GM10266 (cell line): Measurements from ENCODE around the gene CNTN6.

Experiments used
- DNase-seq: peaks from one replicate; pipeline ENCODE4 v3.0.0; 2012; ENCODE audit errors: extremely low spot score
- TF ChIP-seq, protein P1 (sequence below): IDR thresholded peaks from 2 replicates; pipeline ENCODE4 v1.5.1; 2012; ENCODE audit warnings: mild to moderate bottlenecking, low read depth; ENCODE audit not compliant: control insufficient read depth, insufficient read depth; ENCODE audit errors: missing control alignments

CNTN6 gene

GRCh38 chr3:1442271-1442670 lies 349.4 kb downstream of the CNTN6 start:
- TF ChIP-seq, protein P1, sequence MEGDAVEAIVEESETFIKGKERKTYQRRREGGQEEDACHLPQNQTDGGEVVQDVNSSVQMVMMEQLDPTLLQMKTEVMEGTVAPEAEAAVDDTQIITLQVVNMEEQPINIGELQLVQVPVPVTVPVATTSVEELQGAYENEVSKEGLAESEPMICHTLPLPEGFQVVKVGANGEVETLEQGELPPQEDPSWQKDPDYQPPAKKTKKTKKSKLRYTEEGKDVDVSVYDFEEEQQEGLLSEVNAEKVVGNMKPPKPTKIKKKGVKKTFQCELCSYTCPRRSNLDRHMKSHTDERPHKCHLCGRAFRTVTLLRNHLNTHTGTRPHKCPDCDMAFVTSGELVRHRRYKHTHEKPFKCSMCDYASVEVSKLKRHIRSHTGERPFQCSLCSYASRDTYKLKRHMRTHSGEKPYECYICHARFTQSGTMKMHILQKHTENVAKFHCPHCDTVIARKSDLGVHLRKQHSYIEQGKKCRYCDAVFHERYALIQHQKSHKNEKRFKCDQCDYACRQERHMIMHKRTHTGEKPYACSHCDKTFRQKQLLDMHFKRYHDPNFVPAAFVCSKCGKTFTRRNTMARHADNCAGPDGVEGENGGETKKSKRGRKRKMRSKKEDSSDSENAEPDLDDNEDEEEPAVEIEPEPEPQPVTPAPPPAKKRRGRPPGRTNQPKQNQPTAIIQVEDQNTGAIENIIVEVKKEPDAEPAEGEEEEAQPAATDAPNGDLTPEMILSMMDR, result no peak
- DNase-seq, result no peak

DNA sequence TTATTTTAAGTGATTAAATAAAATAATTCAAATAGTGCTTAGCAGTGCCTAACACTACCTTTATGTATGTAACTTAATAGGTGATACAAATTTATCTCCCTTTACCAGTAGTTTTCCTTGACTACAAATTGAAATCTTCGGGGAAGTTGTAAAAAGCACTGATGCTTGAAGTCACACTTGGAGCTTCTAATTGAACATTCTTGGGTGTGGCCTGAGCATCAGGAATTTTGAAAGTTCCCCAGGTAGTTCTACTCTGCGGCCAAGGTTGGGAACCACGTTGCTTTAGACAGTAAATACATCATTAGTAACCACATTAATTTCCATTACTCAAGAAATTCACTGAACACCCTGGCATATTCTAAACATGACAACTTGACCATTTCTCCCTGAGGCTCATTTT lies 351.4 kb downstream of the CNTN6 start:
- TF ChIP-seq, protein P1, result no peak
- DNase-seq, result no peak

- TF ChIP-seq, protein P1, result no peak
- DNase-seq, result no peak
Measured at GRCh38 chr3:1446531-1446930, 353.7 kb downstream of the CNTN6 start.

- TF ChIP-seq, protein P1, result no peak
- DNase-seq, result no peak
Measured at GRCh38 chr3:1447452-1447851, 354.6 kb downstream of the CNTN6 start.

GRCh38 chr3:1448443-1448842 lies 355.6 kb downstream of the CNTN6 start:
- TF ChIP-seq, protein P1, result no peak

More at GRCh38 chr3:1448443-1448842, 355.6 kb downstream of the CNTN6 start:
- DNase-seq, result no peak
